ENCODE measurements around the gene APEH.

- TF ChIP-seq CTCF (IDR thresholded peaks at IDR 0.05) (no peak), POLR2A (IDR thresholded peaks at IDR 0.05) (peak; percentile 64 to 85 (median 79))
Measured at GRCh38 chr3:49673715-49674496, at the start of gene APEH.

Measured in body of pancreas (tissue), 4 donors.